Measurements from ENCODE around the gene TRIL. TPM values are rescaled to one million over a fixed set of nuclear protein-coding genes. Genes with fewer than 3 reads are reported as not detected.

The TRIL gene
- total and polyA plus RNA-seq, 2 of the 4 experiments (the other 2 are of a cell fraction): under 0.01 to 0.09 TPM

- Histone ChIP-seq H3K4me3 (ENCODE audit: insufficient read depth, low read depth, low read length) (no peak overlapping the region), H3K36me3 (ENCODE audit: control insufficient read depth, insufficient read depth, low read length) (no peaks in the 10 kb centered on the region), H3K79me1 (ENCODE audit: low read depth in 1 of 2, low read length in 2 of 2) (no peaks in the 10 kb centered on the region), H4K20me1 (ENCODE audit: insufficient read depth, low read length) (no peaks in the 10 kb centered on the region), H4K8ac (ENCODE audit: low read depth in 2 of 2, low read length in 2 of 2) (no peak overlapping the region), H2BK5ac (ENCODE audit: low read depth, low read length, poor library complexity, severe bottlenecking) (no peak overlapping the region), H3K4me1 (ENCODE audit: control insufficient read depth, insufficient read depth, low read length) (no peaks in the 10 kb centered on the region), H3K14ac (replicated peaks; ENCODE audit: low read depth, low read length) (no peak overlapping the region), H2AK5ac (ENCODE audit: low read depth, low read length) (no peak overlapping the region), H3K9me3 (ENCODE audit: control insufficient read depth, insufficient read depth, low read length) (no peaks in the 10 kb centered on the region), H3K9ac (ENCODE audit: low read depth, low read length) (no peak overlapping the region), H3K4me2 (ENCODE audit: low read depth, low read length) (no peak overlapping the region), H2AFZ (replicated peaks; ENCODE audit: low read length, poor library complexity) (no peak overlapping the region), H3K9me1 (ENCODE audit: insufficient read depth, low read length) (no peaks in the 10 kb centered on the region), H4K91ac (ENCODE audit: insufficient read depth, low read depth, low read length) (no peak overlapping the region), H2BK20ac (ENCODE audit: low read depth, low read length) (no peak overlapping the region), H2BK120ac (ENCODE audit: low read depth, low read length) (no peak overlapping the region), H2AK9ac (replicated peaks; ENCODE audit: low read depth, low read length, poor library complexity) (no peak overlapping the region), H3K27ac (ENCODE audit: insufficient read depth, low read length) (no peak overlapping the region), H3K56ac (ENCODE audit: extremely low read depth, insufficient read depth, low read length) (no peak overlapping the region), H3K18ac (ENCODE audit: low read depth, low read length) (no peak overlapping the region), H4K5ac (ENCODE audit: low read depth, low read length) (no peak overlapping the region), H3K4ac (ENCODE audit: low read depth, low read length) (no peak overlapping the region), H3K27me3 (ENCODE audit: control insufficient read depth, insufficient read depth, low read length) (peaks cover 23% of the 10 kb centered on the region), H3K23ac (ENCODE audit: low read depth, low read length) (no peak overlapping the region), H2BK15ac (ENCODE audit: low read depth, low read length) (no peak overlapping the region)
- POLR2A ChIA-PET (ENCODE audit: unreplicated experiment): no interaction called here
- TF ChIP-seq CEBPB (IDR thresholded peaks at IDR 0.05; ENCODE audit: low read depth, low read length) (no peak), RCOR1 (IDR thresholded peaks at IDR 0.05; ENCODE audit: insufficient replicate concordance, low read length) (no peak), CTCF (conservative IDR thresholded peaks at IDR 0.05; ENCODE audit: low read depth, low read length) (no peak), MAZ (IDR thresholded peaks at IDR 0.05; ENCODE audit: borderline replicate concordance, low read depth, low read length) (no peak), RFX5 (IDR thresholded peaks at IDR 0.05; ENCODE audit: low read depth, low read length) (no peak), BHLHE40 (IDR thresholded peaks at IDR 0.05; ENCODE audit: low read depth, low read length) (no peak), ELK1 (IDR thresholded peaks at IDR 0.05; ENCODE audit: borderline replicate concordance, low read depth, low read length) (no peak), MAFK (IDR thresholded peaks at IDR 0.05; ENCODE audit: low read depth, low read length) (no peak), POLR2A (IDR thresholded peaks at IDR 0.05; ENCODE audit: low read depth, low read length) (no peak), RAD21 (IDR thresholded peaks at IDR 0.05; ENCODE audit: low read length) (no peak)
- no CpG with 5 or more reads among the region's 7 CpGs for WGBS, 2 experiments (ENCODE audit: extremely low coverage in 2 of 2, insufficient read length in 1 of 2)
- intact Hi-C loops (cut with micrococcal nuclease) (no loop called here), in situ Hi-C loops (cut with MboI; ENCODE audit: low sequenced_read_pairs) (no loop called here), dilution Hi-C loops (cut with HindIII; ENCODE audit: low sequenced_read_pairs, unreplicated experiment) (no loop called here)
- CTCF ChIA-PET: interaction anchor here (2.4 kb wide), 1 partner anchor 13 kb away, joined by 8 read pairs; no protein-coding TSS in a partner anchor
- ATAC-seq (ENCODE audit: low read depth) (no peak), DNase-seq (no peak)
- no TSS peak for BruUV-seq (replicated peaks)
Measured at GRCh38 chr7:28939844-28940544, 18.1 kb downstream of the TRIL start.
